OCI-LY3 (cell line): ENCODE data around the gene LTBP1.

Source experiments
- CTCF ChIP-seq: fragments of 200-600, 300-600 bp; sonication (generic); IDR thresholded peaks from 2 replicates; pipeline ENCODE4 v1.5.1; 2014; ENCODE audit warnings: antibody characterized with exemption, low read length, low read depth
- EZH2phosphoT487 ChIP-seq: fragments of 200-600 bp; shearing (Covaris generic); IDR thresholded peaks from 2 replicates; pipeline ENCODE4 v1.6.1; 2018; ENCODE audit warnings: antibody characterized with exemption, mixed run types, low read depth

GRCh38 chr2:33181466-33181865 lies 234.7 kb downstream of the LTBP1 start:
- TF ChIP-seq CTCF (no peak), EZH2phosphoT487 (no peak)
